AG09309 (cell line): ENCODE results near the gene CDH7.

Experiments
- DNase-seq: peaks from one replicate; pipeline ENCODE4 v3.0.0-alpha.2; 2010; ENCODE audit warnings: low read depth
- H3K4me3 ChIP-seq: 2 replicates; pipeline ENCODE4 v1.5.1; 2011; ENCODE audit warnings: mild to moderate bottlenecking, low read depth, low read length, moderate library complexity; ENCODE audit not compliant: control insufficient read depth
- TF ChIP-seq, protein P1 (sequence below): IDR thresholded peaks from 2 replicates; pipeline ENCODE4 v1.5.1; 2011; ENCODE audit warnings: mild to moderate bottlenecking, low read depth, low read length, inconsistent platforms; ENCODE audit not compliant: insufficient read depth, control insufficient read depth; ENCODE audit errors: missing control alignments

CDH7 gene

GRCh38 chr18:65751155-65752085 is 608 bp downstream of the CDH7 start:
- no peak for DNase-seq
- TF ChIP-seq, protein P1, sequence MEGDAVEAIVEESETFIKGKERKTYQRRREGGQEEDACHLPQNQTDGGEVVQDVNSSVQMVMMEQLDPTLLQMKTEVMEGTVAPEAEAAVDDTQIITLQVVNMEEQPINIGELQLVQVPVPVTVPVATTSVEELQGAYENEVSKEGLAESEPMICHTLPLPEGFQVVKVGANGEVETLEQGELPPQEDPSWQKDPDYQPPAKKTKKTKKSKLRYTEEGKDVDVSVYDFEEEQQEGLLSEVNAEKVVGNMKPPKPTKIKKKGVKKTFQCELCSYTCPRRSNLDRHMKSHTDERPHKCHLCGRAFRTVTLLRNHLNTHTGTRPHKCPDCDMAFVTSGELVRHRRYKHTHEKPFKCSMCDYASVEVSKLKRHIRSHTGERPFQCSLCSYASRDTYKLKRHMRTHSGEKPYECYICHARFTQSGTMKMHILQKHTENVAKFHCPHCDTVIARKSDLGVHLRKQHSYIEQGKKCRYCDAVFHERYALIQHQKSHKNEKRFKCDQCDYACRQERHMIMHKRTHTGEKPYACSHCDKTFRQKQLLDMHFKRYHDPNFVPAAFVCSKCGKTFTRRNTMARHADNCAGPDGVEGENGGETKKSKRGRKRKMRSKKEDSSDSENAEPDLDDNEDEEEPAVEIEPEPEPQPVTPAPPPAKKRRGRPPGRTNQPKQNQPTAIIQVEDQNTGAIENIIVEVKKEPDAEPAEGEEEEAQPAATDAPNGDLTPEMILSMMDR: no peak
- H3K4me3 ChIP-seq: no peak overlapping the region

DNA sequence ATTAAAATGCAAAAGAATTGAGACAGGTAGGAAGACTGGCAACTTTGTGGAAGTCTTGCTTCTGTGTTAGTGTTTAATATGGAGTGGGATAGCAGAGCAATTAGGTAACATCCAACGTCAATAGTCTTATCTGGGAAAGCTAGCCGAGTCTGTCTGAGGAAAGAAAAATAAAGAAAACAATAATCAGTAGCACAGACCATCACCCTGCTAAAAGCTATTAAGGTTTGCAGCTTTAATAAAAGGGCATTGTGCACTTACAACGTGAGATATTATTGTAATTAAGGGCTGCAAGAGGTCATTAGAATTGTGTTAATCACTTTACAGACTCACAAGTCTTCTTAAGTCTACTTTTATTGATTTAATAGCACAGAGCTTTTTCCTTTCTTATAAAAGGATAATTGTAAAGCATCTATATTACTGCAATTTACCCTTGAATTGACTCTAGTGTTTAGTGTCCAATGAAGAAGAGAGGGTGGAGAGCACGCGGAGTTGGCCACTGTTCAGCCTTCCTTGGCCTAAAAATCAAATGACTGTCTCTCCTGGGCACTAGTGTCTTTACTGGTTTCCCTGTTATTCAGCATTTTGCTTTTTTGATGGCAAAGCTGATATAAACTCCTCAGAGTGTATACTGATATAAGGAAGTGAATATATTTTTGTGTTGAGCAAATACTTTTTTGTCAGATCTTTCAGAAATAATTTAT is 2.0 kb downstream of the CDH7 start:
- no peak overlapping the region for H3K4me3 ChIP-seq
- no peak for DNase-seq
- TF ChIP-seq, protein P1: no peak

GRCh38 chr18:65753520-65753919 is 2.7 kb downstream of the CDH7 start:
- no peak overlapping the region for H3K4me3 ChIP-seq
- no peak for DNase-seq
- TF ChIP-seq, protein P1: no peak

GRCh38 chr18:65754121-65754520 is 3.3 kb downstream of the CDH7 start:
- TF ChIP-seq, protein P1: no peak
- no peak for DNase-seq
- no peak overlapping the region for H3K4me3 ChIP-seq

DNA sequence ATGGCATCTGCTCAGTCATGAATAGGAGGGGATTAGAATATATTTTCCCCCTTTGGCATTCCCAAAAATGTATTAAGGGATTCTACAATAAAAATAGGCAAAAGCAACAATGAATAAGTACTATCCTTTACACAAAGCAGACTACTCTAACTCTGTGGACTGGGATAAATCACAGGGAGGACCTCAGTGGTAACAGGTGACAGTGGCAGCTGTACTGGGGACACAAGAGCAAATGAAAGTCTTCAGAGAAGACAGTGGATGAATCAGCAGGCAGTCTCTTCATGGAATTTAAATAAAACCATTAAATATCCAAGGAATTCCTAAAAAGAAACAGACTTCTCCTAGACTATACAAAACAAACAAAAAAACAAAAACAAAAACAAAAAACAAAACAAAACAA is 4.8 kb downstream of the CDH7 start:
- no peak for DNase-seq
- H3K4me3 ChIP-seq: no peak overlapping the region
- TF ChIP-seq, protein P1: no peak

GRCh38 chr18:65760457-65760856 is 9.6 kb downstream of the CDH7 start:
- TF ChIP-seq, protein P1: no peak
- no peak overlapping the region for H3K4me3 ChIP-seq
- DNase-seq: no peak
